ENCODE results near the gene PGGT1B. TPM values are rescaled to one million over a fixed set of nuclear protein-coding genes. Genes with fewer than 3 reads are reported as not detected.
A peak's percentile ranks its signal among the peaks of the same experiment; 100 is the strongest.

Gene PGGT1B
- polyA plus RNA-seq, 3 donors: 3.2 to 32.6 (median 11.6) TPM

- H3K9ac ChIP-seq (ENCODE audit: insufficient read depth, low read length, poor library complexity, severe bottlenecking): peak overlapping the region; percentile 87
- peaks cover 14 to 28% of the 10 kb centered on the region in 2 donors for H3K36me3 Mint-ChIP-seq
- DNase-seq: peak in 1 of 3 donors; percentile 11
- H3K27me3 Mint-ChIP-seq (ENCODE audit: low read depth in 3 of 3): no peaks in the 10 kb centered on the region
- peaks cover 26 to 43% of the 10 kb centered on the region in 2 donors for H3K4me1 ChIP-seq (ENCODE audit: control insufficient read depth in 1 of 2, insufficient read depth in 2 of 2, low read length in 2 of 2)
- no peaks in the 10 kb centered on the region for H3K9me3 ChIP-seq (replicated peaks in 1 of 2; ENCODE audit: control insufficient read depth in 1 of 2, insufficient read depth in 1 of 2, low read length in 2 of 2)
- H3K79me2 ChIP-seq (ENCODE audit: insufficient read depth, low read length): peaks cover 56% of the 10 kb centered on the region
- H3K36me3 ChIP-seq (replicated peaks in 1 of 2; ENCODE audit: control insufficient read depth in 1 of 2, insufficient read depth in 2 of 2, low read length in 2 of 2): peaks cover 0 to 18% of the 10 kb centered on the region in 2 donors
- no peaks in the 10 kb centered on the region for H3K27me3 ChIP-seq (ENCODE audit: control insufficient read depth in 2 of 2, insufficient read depth in 2 of 2, low read length in 2 of 2)
- peak overlapping the region; percentile 74 to 98 (median 85) for H3K4me3 ChIP-seq (replicated peaks in 1 of 3; ENCODE audit: low read depth in 2 of 3, low read length in 3 of 3)
- peaks cover 53% of the 10 kb centered on the region for H3K4me1 Mint-ChIP-seq
- no peak for TF ChIP-seq CTCF (IDR thresholded peaks at IDR 0.05)
- 10% methylated on average over 6 of the region's 8 CpGs for WGBS (ENCODE audit: insufficient coverage)
- H4K20me1 ChIP-seq (ENCODE audit: insufficient read depth, low read length): peaks cover 51% of the 10 kb centered on the region
- H3K4me2 ChIP-seq (replicated peaks; ENCODE audit: extremely low read depth, low read length, poor library complexity, severe bottlenecking): peak overlapping the region; percentile 89
- peak overlapping the region; percentile 98 to 99 for H3K4me3 Mint-ChIP-seq
- H3K27ac ChIP-seq (ENCODE audit: low read depth in 1 of 2, low read length in 2 of 2): peak overlapping the region; percentile 61 to 93
- peak overlapping the region; percentile 94 for H2AFZ ChIP-seq (ENCODE audit: insufficient read depth, low read depth, low read length, poor library complexity, severe bottlenecking)
- peaks cover 0 to 3% (median 0%) of the 10 kb centered on the region in 7 donors for H3K9me3 Mint-ChIP-seq
- intact Hi-C loops (cut with micrococcal nuclease): loop anchor here in 1 of 2 donors (10.0 kb wide), 1 partner anchor 87 kb away; no protein-coding TSS in a partner anchor
- H3K27ac Mint-ChIP-seq: peak overlapping the region; percentile 88 to 98 (median 96)
Measured at GRCh38 chr5:115262011-115262320, 711 bp downstream of the PGGT1B start.

- no peak overlapping the region for H2AFZ ChIP-seq (ENCODE audit: insufficient read depth, low read depth, low read length, poor library complexity, severe bottlenecking)
- peaks cover 0 to 25% of the 10 kb centered on the region in 2 donors for H3K36me3 ChIP-seq (replicated peaks in 1 of 2; ENCODE audit: control insufficient read depth in 1 of 2, insufficient read depth in 2 of 2, low read length in 2 of 2)
- peaks cover 21 to 34% of the 10 kb centered on the region in 2 donors for H3K36me3 Mint-ChIP-seq
- H3K79me2 ChIP-seq (ENCODE audit: insufficient read depth, low read length): peaks cover 74% of the 10 kb centered on the region
- H4K20me1 ChIP-seq (ENCODE audit: insufficient read depth, low read length): peaks cover 68% of the 10 kb centered on the region
- peaks cover 26 to 43% of the 10 kb centered on the region in 2 donors for H3K4me1 ChIP-seq (ENCODE audit: control insufficient read depth in 1 of 2, insufficient read depth in 2 of 2, low read length in 2 of 2)
- H3K27ac Mint-ChIP-seq: no peak overlapping the region
- H3K4me3 ChIP-seq (replicated peaks in 1 of 3; ENCODE audit: low read depth in 2 of 3, low read length in 3 of 3): no peak overlapping the region
- no peak for TF ChIP-seq CTCF (IDR thresholded peaks at IDR 0.05)
- H3K9me3 ChIP-seq (replicated peaks in 1 of 2; ENCODE audit: control insufficient read depth in 1 of 2, insufficient read depth in 1 of 2, low read length in 2 of 2): no peaks in the 10 kb centered on the region
- H3K4me1 Mint-ChIP-seq: peaks cover 57% of the 10 kb centered on the region
- no peak overlapping the region for H3K4me2 ChIP-seq (replicated peaks; ENCODE audit: extremely low read depth, low read length, poor library complexity, severe bottlenecking)
- peaks cover 0 to 3% (median 0%) of the 10 kb centered on the region in 7 donors for H3K9me3 Mint-ChIP-seq
- no CpG with 5 or more reads among the region's 2 CpGs for WGBS (ENCODE audit: insufficient coverage)
- H3K27me3 Mint-ChIP-seq (ENCODE audit: low read depth in 3 of 3): no peaks in the 10 kb centered on the region
- H3K27ac ChIP-seq (ENCODE audit: low read depth in 1 of 2, low read length in 2 of 2): no peak overlapping the region
- no peaks in the 10 kb centered on the region for H3K27me3 ChIP-seq (ENCODE audit: control insufficient read depth in 2 of 2, insufficient read depth in 2 of 2, low read length in 2 of 2)
- intact Hi-C loops (cut with micrococcal nuclease): loop anchor here in 1 of 2 donors (10.0 kb wide), 1 partner anchor 85 kb away; no protein-coding TSS in a partner anchor
- DNase-seq: no peak
- H3K4me3 Mint-ChIP-seq: no peak overlapping the region
- H3K9ac ChIP-seq (ENCODE audit: insufficient read depth, low read length, poor library complexity, severe bottlenecking): no peak overlapping the region
Measured at GRCh38 chr5:115260248-115260647, 2.4 kb downstream of the PGGT1B start.

Measured in CD14-positive monocyte (primary cell).